Cardiac septum (tissue), 1 donor: Measurements from ENCODE around the gene PRPF19. TPM values are rescaled to one million over a fixed set of nuclear protein-coding genes. Genes with fewer than 3 reads are reported as not detected.

Experiments used
- DNase-seq: peaks from one replicate; pipeline ENCODE4 v3.0.0-alpha.2; 2020; ENCODE audit warnings: low spot score
- intact Hi-C: fragments of 100-400 bp; cut with DNase I; formaldehyde crosslinking; loops from one replicate; pipeline ENCODE4 v1.14.0; 2022
- total RNA-seq: library from RNA; stranded (reverse); fragmentation: NEBNext Ultra II Directional; extraction: Animal tissue kit (Norgen Biotek cat#: 25700); gene quantifications from one replicate; pipeline ENCODE4 v1.2.1, GENCODE V29; 2021
- donor health status: DM: no; HTN: no; CAD: no.

The PRPF19 gene
- total RNA-seq, 1 donor from 2014 or later = 32.5 TPM

DNA sequence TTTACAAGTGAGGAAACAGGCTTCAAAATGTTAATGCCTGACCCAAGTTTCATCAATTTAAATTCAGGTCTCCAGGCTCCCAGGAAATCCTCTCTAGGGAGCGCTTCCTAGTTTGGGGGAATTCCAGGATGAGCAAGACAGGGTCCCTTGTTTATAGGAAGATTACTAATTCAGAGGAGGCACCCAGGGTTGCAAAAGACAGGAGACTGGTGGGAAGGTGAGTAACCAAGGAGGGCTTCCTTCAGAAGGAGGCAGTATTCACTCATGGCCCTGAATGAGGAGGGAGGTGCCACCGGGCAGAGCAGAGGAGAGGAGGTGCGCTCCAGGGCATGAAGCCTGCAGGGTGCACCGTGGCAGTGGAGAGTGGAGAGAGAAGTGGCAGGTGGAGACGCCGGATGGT lies 19.5 kb upstream of the PRPF19 start:
- no peak for DNase-seq
- intact Hi-C loops = no loop called here

GRCh38 chr11:60924906-60925853 lies 18.8 kb upstream of the PRPF19 start:
- no peak for DNase-seq
- intact Hi-C loops = no loop called here

GRCh38 chr11:60924110-60924905 lies 17.9 kb upstream of the PRPF19 start, which contains the start of gene TMEM132A:
TSS of gene TMEM132A (plus strand) at chr11:60924460. CDS start at chr11:60924634, 174 bp downstream.
- intact Hi-C loops = no loop called here
- DNase-seq = peak; percentile 88

DNA sequence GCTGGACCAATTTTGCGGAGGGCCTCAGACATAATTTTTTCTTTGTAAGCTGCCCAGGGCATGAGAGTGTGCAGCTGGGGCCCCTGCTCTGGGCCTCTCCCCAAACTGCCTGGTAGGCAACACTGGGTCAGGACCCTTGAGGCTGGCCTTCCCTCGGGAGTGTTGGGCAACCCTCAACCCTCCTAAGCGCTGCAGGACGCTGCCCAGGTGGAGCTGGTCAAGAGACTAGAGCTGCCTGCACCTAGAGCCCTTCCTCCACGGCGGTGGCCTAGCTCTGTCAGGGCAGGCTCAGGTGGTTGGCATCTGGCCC lies 17.4 kb upstream of the PRPF19 start:
- intact Hi-C loops = no loop called here
- no peak for DNase-seq

DNA sequence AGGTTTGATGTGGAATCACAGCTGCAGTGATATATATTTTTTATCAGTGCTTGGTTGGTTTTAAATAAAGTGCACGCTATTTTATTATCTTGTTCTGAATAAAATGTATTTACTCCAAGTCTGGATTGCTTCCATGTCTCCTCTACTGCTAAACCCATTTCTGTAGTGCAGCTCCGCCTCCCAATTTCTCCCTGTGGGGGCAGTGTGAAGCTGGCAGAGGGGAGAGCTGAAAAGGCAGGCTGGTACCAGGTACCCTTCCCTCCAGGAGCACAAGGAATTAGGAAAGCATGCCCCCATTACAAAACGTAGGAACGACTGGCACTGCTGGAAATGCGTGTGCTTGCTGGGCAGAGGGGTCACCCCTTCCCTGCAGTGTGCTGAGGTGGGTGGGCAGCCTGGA lies 16.9 kb upstream of the PRPF19 start:
- DNase-seq = no peak

GRCh38 chr11:60922906-60923305 lies 16.5 kb upstream of the PRPF19 start:
- intact Hi-C loops = no loop called here
- DNase-seq = no peak

More for the DNA sequence above, 16.9 kb upstream of the PRPF19 start:
- intact Hi-C loops = no loop called here

GRCh38 chr11:60921777-60922335 lies 15.5 kb upstream of the PRPF19 start:
- DNase-seq = no peak
- intact Hi-C loops = no loop called here

DNA sequence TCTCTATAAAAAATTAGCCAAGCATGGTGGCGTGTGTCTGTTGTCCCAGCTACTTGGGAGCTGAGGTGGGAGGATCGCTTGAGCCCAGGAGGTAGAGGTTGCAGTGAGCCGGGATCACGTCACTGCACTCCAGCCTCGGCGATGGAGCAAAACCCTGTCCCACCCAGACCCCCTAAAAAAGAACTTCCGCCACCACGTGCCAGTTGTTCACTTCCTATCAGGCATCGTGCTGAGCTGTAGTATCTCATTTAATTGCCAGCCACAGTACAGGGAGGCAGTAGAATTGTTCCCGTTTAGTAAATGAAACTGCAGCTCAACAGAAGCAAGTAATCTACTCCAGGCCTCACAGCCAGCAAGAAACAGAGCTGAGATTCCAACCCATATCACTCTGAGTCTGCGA lies 14.9 kb upstream of the PRPF19 start:
- intact Hi-C loops = no loop called here
- no peak for DNase-seq

GRCh38 chr11:60919956-60920355 lies 13.6 kb upstream of the PRPF19 start:
- DNase-seq = no peak
- intact Hi-C loops = no loop called here

DNA sequence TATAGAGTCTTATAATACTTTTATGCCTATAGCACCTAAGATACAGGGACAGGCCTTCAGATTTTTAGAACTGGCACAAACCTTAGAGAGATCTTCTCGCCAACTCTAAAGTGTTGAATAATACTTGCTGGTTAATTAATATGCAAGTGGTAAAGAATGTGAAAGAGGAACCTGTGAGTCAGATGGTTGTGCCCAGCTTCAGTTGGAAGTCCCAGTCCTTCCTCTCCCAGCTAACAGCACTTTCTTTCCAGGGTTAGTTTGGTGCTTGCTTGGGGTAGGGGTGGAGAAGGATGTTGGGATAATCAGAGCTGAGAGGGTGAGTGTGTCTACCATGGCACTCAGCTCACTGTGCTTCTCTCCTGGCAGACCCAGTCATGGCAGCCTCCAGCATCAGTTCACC lies 12.9 kb upstream of the PRPF19 start:
- intact Hi-C loops = no loop called here
- no peak for DNase-seq

- intact Hi-C loops = no loop called here
- no peak for DNase-seq
Measured at GRCh38 chr11:60918939-60919265, 12.5 kb upstream of the PRPF19 start.

DNA sequence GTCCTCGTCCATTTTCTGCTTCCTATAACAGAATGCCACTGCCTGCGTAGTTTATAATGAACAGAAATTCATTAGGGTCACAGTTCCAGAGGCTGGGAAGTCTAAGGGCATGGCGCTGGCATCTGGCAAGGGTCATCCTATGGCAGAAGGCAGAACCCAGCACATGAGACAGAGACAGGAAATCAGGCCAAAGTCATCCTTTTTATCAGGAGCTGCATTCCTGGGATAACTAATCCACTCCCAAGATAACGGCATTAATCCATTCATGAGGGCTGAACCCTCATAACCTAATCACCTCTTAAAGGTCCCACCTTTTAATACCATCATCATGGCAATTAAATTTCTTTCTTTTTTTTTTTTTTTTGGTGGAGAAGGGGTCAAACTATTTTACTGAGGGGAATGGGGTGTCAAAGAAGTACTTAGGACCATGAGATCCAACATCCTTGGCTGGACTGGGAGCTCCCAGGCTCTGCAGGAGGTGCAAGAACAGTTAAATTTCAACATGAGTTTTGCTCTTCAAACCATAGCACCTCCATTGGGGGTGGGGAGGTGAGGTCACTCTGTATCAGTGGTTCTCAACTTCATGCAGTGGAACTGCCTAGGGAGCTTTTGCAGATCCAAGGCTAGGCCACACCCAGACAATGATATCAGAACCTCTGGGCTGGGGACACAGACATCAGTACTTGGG lies 12.0 kb upstream of the PRPF19 start:
- no peak for DNase-seq

GRCh38 chr11:60917267-60917666 lies 10.9 kb upstream of the PRPF19 start:
- DNase-seq = no peak
- intact Hi-C loops = no loop called here

More for the DNA sequence above, 12.0 kb upstream of the PRPF19 start:
- intact Hi-C loops = no loop called here

DNA sequence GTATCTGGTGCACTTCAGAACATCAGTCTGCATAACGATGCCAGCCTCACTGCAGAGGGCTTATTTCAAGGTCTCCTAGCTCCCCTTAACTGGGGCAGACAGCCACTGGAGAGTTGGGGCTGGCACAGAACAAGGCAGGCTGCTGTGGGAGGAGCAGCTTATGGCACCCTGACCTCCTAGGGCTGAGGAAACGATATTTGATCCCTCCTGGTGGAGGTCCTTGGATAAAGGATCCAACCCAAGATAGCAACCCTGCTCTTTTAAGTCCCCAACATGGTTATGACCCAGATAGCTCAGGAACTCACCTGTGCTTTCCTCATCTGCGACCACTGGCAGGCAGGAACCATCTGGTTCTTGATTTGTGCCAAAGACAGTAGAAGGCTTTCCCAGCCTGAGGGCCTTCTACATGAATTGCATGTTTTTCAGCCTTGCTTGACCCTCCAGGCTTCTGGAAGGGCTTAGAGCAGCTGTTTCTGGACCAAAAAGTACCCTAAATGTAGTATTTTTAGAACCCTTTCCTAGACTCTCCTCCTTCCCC lies 10.4 kb upstream of the PRPF19 start:
- no peak for DNase-seq
- intact Hi-C loops = no loop called here

DNA sequence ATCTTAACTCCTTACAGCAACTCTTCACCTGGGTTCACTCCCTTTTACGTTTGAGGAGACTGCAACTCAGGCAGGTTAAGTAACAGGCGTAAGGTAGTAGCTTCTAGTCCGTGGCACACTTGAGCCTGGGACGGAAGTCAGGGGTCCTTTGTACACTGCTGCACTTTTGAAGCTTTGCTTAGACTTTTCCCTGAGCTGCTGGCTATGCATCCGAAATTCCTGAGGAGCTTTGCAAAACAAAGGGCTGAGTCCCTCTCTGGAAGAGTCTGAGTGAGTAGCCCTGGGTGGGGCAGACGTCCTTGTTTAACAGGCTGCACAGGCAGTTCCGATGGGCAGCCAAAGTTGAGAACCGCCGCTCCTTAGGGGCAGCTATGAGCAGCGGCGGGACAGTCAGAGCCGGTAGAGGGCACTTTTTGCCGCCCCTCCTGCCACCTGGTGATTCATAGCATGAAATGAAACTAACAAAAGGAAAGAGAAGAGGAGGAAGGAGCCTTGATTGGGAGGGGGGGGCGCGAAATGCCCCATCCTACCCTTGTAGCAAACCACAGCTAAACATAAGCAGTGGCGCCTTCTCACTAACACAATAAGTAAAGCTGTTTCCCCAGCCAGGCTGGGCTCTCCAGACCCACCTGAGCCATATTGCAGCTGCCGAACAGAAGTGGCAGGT lies 9.0 kb upstream of the PRPF19 start:
- DNase-seq = no peak
- intact Hi-C loops = no loop called here

DNA sequence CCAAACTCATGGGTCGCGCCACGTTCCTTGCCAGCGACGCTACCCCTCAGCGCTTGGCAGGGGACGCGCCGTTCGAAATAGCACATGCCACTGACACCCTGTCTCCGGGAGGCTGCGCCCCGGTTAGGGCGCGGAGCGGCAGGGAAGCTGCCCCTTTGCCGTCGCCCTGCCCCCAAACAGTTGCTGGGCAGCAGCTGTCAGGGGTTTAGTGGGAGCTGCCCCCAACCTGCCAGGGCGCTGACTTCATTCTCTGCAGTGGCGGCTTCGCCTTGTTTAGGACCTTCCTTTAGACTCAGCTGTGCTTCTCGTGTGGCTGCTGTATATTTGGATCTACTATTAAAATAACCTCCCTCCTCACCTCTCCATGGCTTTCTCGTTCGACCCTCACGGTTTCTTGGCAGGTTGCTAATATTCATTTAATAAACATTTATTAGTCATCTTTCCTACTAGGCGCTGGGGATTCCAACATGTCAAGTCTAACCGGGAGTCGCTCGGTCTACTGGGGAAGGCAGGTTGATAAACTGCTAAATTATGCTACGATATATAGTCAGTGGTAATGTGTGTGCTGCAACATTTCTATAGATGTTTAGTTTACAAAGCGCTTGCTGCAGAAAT lies 8.4 kb upstream of the PRPF19 start:
- no peak for DNase-seq
- intact Hi-C loops = no loop called here

DNA sequence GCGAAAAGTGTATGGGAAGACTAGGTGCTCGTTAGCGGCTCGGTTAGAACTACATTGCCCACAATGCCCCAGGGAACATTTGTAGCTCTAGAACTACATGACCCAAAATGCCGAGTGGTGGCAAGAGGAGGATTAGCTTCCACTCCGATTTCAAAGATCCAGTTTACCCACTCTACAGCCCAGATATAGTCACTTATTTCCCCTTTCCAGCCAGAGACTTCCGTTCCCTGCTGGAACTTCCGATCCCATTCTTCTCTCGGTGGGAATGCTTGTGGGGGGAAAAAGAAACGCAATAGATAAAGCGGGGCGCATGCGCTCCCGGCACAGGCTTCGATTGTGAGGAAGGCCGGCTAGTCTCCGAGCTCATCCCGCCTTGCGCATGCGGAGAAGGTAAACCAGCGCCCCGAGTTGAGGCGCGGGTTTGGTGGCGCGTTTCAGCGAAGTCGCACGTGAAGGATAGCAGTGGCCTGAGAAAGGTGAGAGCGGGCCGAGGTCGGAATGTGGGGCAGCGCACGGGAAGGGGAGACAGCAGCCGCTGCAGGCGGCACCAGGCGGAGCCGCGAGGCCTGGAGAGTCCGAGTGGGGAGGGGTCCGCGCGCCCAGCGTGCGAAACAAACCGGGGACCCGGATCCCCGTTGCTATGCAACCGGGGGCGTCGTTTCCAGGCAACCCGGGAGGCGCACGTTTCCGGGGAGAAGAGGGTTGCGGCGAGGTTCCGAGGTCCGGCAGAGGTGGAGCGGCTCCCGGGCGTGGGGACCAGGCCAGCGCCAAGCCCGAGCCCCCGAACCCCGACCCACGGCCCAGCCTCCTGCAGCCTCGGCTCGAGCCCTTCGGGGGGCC lies 7.6 kb upstream of the PRPF19 start, which contains the start of gene TMEM109:
Gene TMEM109, plus strand, starts transcription at position 366 of the 840 bp plus-strand sequence. CDS start 5,536 bp downstream, outside the sequence.
- intact Hi-C loops = no loop called here
- peak; percentile 95 for DNase-seq
